ENCODE measurements around the gene SOX9. TPM values are rescaled to one million over a fixed set of nuclear protein-coding genes. Genes with fewer than 3 reads are reported as not detected.

The SOX9 gene
- total RNA-seq, 1 experiment from 2014 or later, result 1.3 TPM

GRCh38 chr17:72117535-72118334, 3.1 kb upstream of the SOX9 start:
- no peak overlapping the region for H4K8ac ChIP-seq (replicated peaks; ENCODE audit: insufficient read length, low read depth, low read length)
- H2AK5ac ChIP-seq (ENCODE audit: insufficient read length, low read length), result no peak overlapping the region
- no peak overlapping the region for H2BK15ac ChIP-seq (ENCODE audit: low read depth, low read length)
- H3K9ac ChIP-seq (ENCODE audit: extremely low read depth, insufficient read length, low read length), result no peak overlapping the region
- H3K4me1 ChIP-seq (ENCODE audit: insufficient read depth, low read length), result no peaks in the 10 kb centered on the region; the same call in 1 of the 2 replicates
- no peaks in the 10 kb centered on the region for H3K79me1 ChIP-seq (ENCODE audit: insufficient read depth, low read depth, low read length, poor library complexity, severe bottlenecking)
- Mint-ChIP-seq H3K4me1 (peaks cover 38 to 45% of the 10 kb centered on the region in 2 experiments), H3K9me3 (no peaks in the 10 kb centered on the region; a peak in 2 of 5 replicates), H3K27me3 (ENCODE audit: low read depth) (peaks cover 95% of the 10 kb centered on the region), H3K27ac (no peak overlapping the region), H3K4me3 (peak overlapping the region; percentile 60 to 87), H3K36me3 (ENCODE audit: insufficient read depth in 1 of 3, low read depth in 3 of 3) (peaks cover 0 to under 1% (median under 1%) of the 10 kb centered on the region in 3 experiments; a peak in 3 of 7 replicates)
- H2BK20ac ChIP-seq (ENCODE audit: low read depth, low read length, poor library complexity, severe bottlenecking), result no peak overlapping the region
- H3K56ac ChIP-seq (ENCODE audit: insufficient read length, low read depth, low read length), result no peak overlapping the region
- WGBS (ENCODE audit: extremely low coverage, insufficient read length, low lambda C conversion rate), result no CpG with 5 or more reads among the region's 51 CpGs
- H3K79me2 ChIP-seq (ENCODE audit: insufficient read depth, low read length), result no peaks in the 10 kb centered on the region
- H3K14ac ChIP-seq (ENCODE audit: insufficient read depth, low read length), result no peak overlapping the region
- H2BK12ac ChIP-seq (ENCODE audit: insufficient read length, low read depth, low read length), result no peak overlapping the region
- H3K27me3 ChIP-seq (ENCODE audit: insufficient read depth, low read length), result peaks cover 46% of the 10 kb centered on the region
- no peaks in the 10 kb centered on the region for H3K9me3 ChIP-seq (ENCODE audit: control insufficient read depth, low read depth, low read length)
- no peak overlapping the region for H4K91ac ChIP-seq (ENCODE audit: insufficient read length, low read depth, low read length)
- no peaks in the 10 kb centered on the region for H4K20me1 ChIP-seq (ENCODE audit: control insufficient read depth, insufficient read depth, insufficient read length)
- no peak overlapping the region for H2AFZ ChIP-seq (ENCODE audit: low read length)
- H3K27ac ChIP-seq (ENCODE audit: insufficient read length, low read depth, low read length), result no peak overlapping the region
- H3T11ph ChIP-seq (ENCODE audit: low read length), result no peak overlapping the region
- H3K23me2 ChIP-seq (ENCODE audit: insufficient read length, low read depth, low read length, poor library complexity, severe bottlenecking), result peaks cover 52% of the 10 kb centered on the region
- no peak overlapping the region for H2BK5ac ChIP-seq (ENCODE audit: insufficient read length, low read length)
- H3K4me2 ChIP-seq (ENCODE audit: insufficient read depth, insufficient read length, low read length), result peak overlapping the region; percentile 62
- no peak for TF ChIP-seq CTCF (conservative IDR thresholded peaks at IDR 0.05)
- H3K4ac ChIP-seq (ENCODE audit: low read depth, low read length), result no peak overlapping the region
- peak; percentile 69 for DNase-seq
- no peak overlapping the region for H3K23ac ChIP-seq (ENCODE audit: insufficient read length, low read depth, low read length)
- H2BK120ac ChIP-seq (ENCODE audit: low read depth, low read length, poor library complexity, severe bottlenecking), result no peak overlapping the region
- no peak overlapping the region for H3K18ac ChIP-seq (ENCODE audit: insufficient read length, low read depth, low read length)
- H4K5ac ChIP-seq (ENCODE audit: insufficient read length, low read depth, low read length), result no peak overlapping the region
